GM21576 (cell line): ENCODE data around the gene UBL4B.
"Not testable (repeated sequence)": the region's sequence is repeated elsewhere in the genome, so short reads cannot be mapped to it uniquely, and the experiment has no call there.

Source experiments
- ATAC-seq: cut with Tn5 transposase; IDR thresholded peaks from one replicate; pipeline ENCODE4 v1.9.1; 2021; ENCODE audit warnings: mild to moderate bottlenecking, moderate library complexity; ENCODE audit not compliant: unreplicated experiment

Gene UBL4B, protein sequence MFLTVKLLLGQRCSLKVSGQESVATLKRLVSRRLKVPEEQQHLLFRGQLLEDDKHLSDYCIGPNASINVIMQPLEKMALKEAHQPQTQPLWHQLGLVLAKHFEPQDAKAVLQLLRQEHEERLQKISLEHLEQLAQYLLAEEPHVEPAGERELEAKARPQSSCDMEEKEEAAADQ

DNA sequence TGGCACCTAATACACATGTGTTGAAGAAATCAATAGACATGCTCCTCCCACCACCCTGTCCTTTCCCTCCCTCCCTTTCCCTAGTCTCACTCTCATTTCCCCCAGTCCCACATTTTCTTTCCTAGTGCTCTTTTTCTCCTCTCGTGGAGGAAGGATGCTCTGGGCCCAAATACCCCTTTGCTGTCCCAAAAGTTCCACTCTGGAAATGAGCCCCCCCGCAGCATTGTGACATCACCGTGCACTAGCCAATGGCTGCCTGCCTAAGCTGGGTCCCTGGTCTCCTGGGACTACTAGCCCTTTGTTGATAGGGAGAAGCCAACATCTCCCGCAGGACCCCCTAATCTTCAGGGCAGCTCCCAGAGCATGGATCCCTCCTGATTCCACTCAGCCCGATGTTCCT is at the start of gene UBL4B:
Gene UBL4B (plus strand): TSS at position 301 of the 400 bp plus-strand sequence. CDS start 92 bp downstream, at position 393.
- ATAC-seq = no peak

GRCh38 chr1:110062612-110063011 is 49.6 kb upstream of the UBL4B start:
- no peak for ATAC-seq

GRCh38 chr1:110063781-110064180 is 48.5 kb upstream of the UBL4B start:
- no peak for ATAC-seq

- ATAC-seq = no peak
These were observed 47.5 kb upstream of the UBL4B start for GRCh38 chr1:110064576-110065337.

GRCh38 chr1:110065841-110066240 is 46.4 kb upstream of the UBL4B start:
- no peak for ATAC-seq

- ATAC-seq = no peak
These were observed 44.8 kb upstream of the UBL4B start for GRCh38 chr1:110067479-110067892.

- no peak for ATAC-seq
These were observed 44.2 kb upstream of the UBL4B start for GRCh38 chr1:110067893-110068645.

DNA sequence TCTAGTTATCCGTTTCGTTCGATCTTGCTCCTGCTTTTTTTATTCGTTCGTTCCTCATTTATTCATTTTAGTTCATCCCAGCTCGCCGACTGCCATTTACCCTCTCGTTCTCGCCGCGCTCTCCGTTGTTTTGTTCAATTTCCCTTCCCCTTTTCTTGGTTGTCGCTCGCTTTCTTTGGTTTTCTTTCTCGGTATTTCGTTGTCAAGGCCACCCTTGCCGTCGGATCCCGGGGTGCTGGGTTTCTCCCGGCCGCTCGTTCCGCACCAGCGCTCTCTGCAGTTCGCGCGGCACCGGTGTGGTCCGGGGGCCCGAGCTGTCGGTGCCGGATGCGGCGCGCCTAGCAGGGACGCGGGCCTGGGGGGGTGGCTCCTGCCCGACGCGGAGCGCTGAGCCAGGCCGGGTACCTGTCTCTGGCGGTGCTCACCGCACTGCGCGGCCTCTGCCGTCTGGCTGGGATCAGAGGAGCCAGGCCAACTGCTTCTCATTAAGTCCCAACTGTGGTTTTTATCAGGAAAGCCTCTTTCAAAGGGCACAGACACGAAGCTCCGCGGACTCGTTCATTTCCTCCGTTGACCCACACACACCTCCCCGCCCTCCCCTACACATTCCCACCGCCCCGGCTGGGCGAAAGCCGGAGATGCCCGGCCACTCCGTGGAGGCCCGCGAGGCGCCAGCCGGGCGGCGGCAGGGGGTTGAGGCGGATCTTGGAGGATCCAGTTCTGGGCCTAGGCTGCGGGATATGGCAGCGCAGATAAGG is 43.4 kb upstream of the UBL4B start:
- no peak for ATAC-seq

GRCh38 chr1:110069404-110070281 is 42.6 kb upstream of the UBL4B start:
- no peak for ATAC-seq

DNA sequence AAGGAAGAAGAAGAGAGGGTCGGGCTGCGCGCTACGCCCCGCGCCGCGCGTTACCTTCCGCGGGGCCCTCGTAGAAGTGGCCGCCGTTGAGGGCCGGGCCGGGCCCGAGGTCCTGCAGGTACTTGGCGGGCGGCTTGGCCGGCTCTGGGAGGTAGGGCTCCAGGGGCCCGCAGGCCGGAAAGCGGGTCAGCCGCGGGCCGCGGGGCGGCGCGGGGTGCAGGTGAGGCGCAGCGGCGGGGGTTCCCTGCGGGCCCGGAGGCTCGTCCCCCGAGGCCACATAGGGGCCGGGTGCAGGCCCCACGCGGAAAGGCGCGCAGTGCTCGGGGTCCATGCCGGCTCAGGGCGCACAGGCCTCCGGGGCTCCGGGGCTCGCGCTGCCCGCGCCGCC is 42.0 kb upstream of the UBL4B start:
- no peak for ATAC-seq

- ATAC-seq = no peak
These were observed 41.5 kb upstream of the UBL4B start, which contains the start of gene ALX3 for GRCh38 chr1:110070671-110071242. Gene ALX3 (minus strand): TSS chr1:110070672. CDS start chr1:110070612, 60 bp downstream.

DNA sequence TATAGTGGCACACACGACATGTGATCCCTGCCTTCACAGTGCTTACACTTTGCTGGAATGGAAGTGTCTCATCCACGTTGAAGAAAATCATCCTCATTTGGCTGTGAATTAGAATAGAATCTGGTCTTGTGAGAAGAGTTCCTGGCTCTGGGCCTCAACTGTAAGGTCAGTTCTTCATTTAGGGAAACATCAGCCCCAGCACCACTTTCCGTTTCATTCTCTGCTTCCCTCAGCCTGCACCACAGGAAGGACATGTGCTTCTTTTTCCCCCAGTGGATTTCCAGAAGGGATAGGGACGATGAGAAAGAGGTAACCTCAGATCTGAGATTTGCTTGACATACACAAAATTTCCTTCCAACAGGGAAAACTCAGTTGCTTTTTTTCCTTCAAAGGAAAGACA is 38.1 kb upstream of the UBL4B start:
- no peak for ATAC-seq

DNA sequence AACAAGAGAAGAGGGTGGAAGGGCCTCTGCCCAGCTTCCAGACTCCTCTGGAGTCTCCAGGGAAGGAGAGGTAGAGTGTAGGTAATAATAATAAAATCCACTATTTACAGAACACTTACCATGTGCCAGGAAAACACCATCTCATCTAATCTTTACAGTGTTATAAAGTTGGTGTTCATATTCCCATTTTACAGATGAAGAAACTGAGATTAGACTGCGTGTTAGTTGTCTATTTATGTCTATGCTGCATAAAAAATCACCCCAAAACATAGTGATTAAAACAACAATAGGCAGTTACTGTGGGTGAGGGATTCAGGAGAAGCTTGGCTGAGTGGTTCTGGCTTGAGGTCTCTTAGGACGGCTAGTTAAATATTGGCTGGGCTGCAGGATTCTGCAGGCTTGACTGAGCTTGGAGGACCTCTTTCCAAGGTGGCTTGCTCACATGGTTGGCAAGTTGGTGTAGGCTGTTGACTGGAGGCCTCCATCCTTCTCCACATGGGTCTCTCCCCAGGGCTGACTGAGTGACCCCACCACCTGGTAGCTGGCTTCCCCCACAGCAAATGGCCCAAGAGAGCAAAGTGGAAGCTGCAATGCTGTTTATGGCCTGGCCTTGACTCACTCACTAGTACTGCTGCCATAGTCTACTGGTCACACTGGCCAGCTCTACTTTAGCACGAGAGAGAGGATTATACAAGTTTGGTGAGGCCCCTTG is 35.3 kb upstream of the UBL4B start:
- no peak for ATAC-seq

- ATAC-seq = not testable (repeated sequence)
These were observed 32.2 kb upstream of the UBL4B start for GRCh38 chr1:110079995-110080394.

DNA sequence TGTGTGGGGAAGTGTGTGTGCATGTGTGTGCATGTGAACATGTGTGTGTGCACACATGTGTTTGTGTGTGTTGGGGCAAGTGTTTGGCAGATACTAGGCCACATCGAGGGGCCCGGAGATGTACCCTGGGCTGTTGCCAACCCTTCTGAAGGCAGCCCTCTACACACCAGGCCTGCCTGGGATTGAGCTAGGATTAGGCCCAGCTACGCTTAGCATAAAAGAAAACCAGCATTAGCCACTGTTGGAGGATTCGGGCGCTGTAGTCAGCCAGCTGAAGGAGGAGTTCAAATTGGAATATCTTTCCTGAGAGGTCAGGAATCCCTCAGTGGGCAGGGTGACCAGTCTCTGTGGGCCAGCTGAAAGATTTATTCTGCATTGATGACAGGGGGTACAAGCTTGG is 31.2 kb upstream of the UBL4B start:
- no peak for ATAC-seq

DNA sequence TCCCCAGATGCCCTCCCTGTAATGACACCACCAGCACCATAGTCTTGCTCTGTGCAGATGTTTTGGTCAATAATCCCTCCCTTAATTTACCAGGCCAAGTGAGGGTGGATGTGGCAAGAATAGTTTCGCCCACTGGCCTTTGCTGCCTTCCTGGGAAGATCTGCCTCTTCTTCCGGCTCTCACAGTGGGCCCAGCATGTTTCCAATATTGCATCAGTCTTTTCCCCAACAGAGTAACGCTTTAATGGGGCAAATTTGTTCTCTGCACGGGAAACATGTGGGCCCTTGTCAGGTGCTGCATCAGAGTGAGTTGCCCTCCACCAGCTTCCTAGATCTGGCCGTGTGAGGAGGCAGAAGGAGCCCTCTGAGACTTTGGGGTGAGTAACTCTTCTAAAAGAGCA is 29.8 kb upstream of the UBL4B start:
- ATAC-seq = no peak

DNA sequence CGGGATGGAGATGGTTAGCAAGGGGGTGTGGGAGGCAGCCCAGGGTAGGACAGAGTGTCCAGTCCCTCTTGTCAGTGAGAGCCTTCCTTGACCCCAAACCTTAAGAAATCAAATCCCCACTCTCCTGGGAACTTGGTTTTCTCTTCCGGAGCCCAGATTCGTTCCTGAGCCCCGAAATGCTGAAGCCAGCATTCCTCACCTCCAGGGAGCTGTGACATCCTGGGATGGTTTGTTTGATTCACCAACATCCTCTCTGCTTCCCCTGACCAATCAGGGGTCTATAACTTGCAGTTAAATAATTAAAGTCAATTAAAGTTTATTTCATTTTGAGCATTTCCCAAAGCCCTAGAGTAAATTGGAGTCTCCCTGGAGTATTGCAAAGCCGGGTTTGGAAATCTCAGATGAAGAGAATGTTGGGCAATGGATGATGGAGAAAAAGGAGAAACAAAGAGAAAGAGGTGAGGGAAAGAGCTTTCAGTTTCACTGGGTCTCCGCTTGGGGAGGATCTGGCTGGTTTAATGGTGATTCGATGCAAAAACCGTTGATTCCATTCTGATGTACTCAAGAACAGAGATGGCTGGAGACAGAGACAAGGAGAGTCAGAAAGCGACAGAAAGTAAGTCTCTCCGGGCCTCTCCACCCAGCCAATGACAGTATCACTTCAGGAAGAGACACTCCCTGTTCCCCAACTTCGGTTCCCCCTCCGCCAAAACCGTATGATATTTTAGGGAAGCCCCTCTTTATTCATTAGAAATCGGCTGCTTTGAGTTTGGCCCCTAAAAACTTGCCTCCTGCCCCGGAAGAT is 29.0 kb upstream of the UBL4B start:
- ATAC-seq = no peak

DNA sequence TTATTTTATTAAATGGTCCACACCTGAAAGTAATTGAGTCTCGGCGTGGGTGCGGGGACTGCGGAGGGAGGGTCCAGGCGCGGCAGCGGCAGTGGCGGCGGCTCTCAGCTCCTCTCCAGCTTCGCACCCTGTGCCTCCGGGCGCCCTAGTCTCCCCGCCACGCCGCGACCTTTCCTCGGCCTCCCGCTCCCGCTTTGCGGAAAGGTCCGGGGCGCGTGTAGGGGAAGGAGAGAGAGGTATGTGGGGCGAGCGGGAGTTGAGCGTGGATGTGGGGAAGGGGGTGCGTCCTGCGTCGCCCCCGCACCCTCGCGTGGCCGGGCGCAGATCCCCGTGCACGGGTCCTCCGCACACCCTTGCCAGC is 28.4 kb upstream of the UBL4B start:
- no peak for ATAC-seq
